ENCODE data around the gene CCDC51. TPM values are rescaled to one million over a fixed set of nuclear protein-coding genes. Genes with fewer than 3 reads are reported as not detected.

Gene CCDC51
- total and polyA plus RNA-seq, 2 donors (not counting 1 experiment from before 2014, with no cell fraction given), result 5.0 to 5.9 TPM

DNA sequence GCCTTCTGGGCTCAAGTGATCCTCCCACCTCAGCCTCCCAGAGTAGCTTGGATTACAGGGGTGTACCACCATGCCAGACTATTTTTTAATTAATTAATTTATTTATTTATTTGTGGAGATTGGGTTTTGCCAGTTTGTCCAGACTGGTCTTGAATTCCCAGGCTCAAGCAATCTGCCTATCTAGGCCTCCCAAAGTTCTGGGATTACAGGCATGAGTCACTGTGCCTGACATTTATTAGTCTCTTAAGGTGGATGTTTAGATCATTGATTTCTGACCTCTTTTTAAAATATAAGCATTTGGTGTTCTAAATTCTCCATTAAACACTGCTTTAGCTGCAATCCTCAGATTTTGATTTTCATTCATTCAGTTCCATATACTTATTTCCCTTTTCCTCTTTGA, 52.3 kb downstream of the CCDC51 start:
- H3K9me3 ChIP-seq (ENCODE audit: control extremely low read depth in 1 of 3, control insufficient read depth in 2 of 3, insufficient read depth in 1 of 3, low read length in 2 of 3), result peaks cover 0 to 1% (median 0%) of the 10 kb centered on the region in 3 donors
- Mint-ChIP-seq H3K27ac (no peak overlapping the region), H3K9me3 (ENCODE audit: insufficient read depth) (no peaks in the 10 kb centered on the region), H3K4me3 (no peak overlapping the region), H3K4me1 (no peaks in the 10 kb centered on the region), H3K27me3 (peaks cover 32% of the 10 kb centered on the region)
- H3K4me1 ChIP-seq (ENCODE audit: control insufficient read depth in 2 of 2, insufficient read depth in 2 of 2, low read length in 2 of 2), result no peaks in the 10 kb centered on the region
- no peak for DNase-seq
- H3K4me3 ChIP-seq (ENCODE audit: control extremely low read depth in 1 of 5, extremely low read depth in 1 of 5, insufficient read depth in 1 of 5, low read depth in 2 of 5, low read length in 4 of 5), result no peak overlapping the region
- no peaks in the 10 kb centered on the region for H3K79me2 ChIP-seq (ENCODE audit: control insufficient read depth, insufficient read depth, low read length)
- ChIA-PET CTCF (interaction anchor here (1.5 to 4.1 kb wide), 3 partner anchors 11 to 117 kb away, joined by 3 to 14 read pairs (median 3); no protein-coding TSS in a partner anchor), POLR2A (no interaction called here)
- no peak for ATAC-seq (ENCODE audit: low read depth)
- H3K36me3 ChIP-seq (replicated peaks in 1 of 2; ENCODE audit: control extremely low read depth in 1 of 2, control insufficient read depth in 1 of 2, extremely low read depth in 1 of 2, insufficient read depth in 2 of 2, low read length in 1 of 2), result no peaks in the 10 kb centered on the region
- H3K27ac ChIP-seq (ENCODE audit: low read length in 2 of 2), result no peak overlapping the region
- H3K9ac ChIP-seq (ENCODE audit: low read length), result no peak overlapping the region
- H4K20me1 ChIP-seq (ENCODE audit: control insufficient read depth, insufficient read depth, low read length, poor library complexity, severe bottlenecking), result no peaks in the 10 kb centered on the region
- H3K27me3 ChIP-seq (replicated peaks in 1 of 4; ENCODE audit: control extremely low read depth in 1 of 4, control insufficient read depth in 3 of 4, insufficient read depth in 4 of 4, low read length in 3 of 4), result no peaks in the 10 kb centered on the region
- H3K4me2 ChIP-seq (replicated peaks; ENCODE audit: low read depth, low read length, poor library complexity, severe bottlenecking), result no peak overlapping the region
- H2AFZ ChIP-seq (ENCODE audit: insufficient read depth, low read depth, low read length, poor library complexity, severe bottlenecking), result no peak overlapping the region
- TF ChIP-seq, protein P1, sequence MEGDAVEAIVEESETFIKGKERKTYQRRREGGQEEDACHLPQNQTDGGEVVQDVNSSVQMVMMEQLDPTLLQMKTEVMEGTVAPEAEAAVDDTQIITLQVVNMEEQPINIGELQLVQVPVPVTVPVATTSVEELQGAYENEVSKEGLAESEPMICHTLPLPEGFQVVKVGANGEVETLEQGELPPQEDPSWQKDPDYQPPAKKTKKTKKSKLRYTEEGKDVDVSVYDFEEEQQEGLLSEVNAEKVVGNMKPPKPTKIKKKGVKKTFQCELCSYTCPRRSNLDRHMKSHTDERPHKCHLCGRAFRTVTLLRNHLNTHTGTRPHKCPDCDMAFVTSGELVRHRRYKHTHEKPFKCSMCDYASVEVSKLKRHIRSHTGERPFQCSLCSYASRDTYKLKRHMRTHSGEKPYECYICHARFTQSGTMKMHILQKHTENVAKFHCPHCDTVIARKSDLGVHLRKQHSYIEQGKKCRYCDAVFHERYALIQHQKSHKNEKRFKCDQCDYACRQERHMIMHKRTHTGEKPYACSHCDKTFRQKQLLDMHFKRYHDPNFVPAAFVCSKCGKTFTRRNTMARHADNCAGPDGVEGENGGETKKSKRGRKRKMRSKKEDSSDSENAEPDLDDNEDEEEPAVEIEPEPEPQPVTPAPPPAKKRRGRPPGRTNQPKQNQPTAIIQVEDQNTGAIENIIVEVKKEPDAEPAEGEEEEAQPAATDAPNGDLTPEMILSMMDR (IDR thresholded peaks at IDR 0.05), result no peak
- no peak for TF ChIP-seq EZH2 (IDR thresholded peaks at IDR 0.05; ENCODE audit: borderline replicate concordance, insufficient read depth, low read depth, low read length, poor library complexity, severe bottlenecking)
- intact Hi-C loops (cut with micrococcal nuclease), result no loop called here

Other genes with a start within 250 kb of the CCDC51 start
- not detected in 2 replicates for gene CAMP, start 216.6 kb downstream of the CCDC51 start, total RNA-seq
- gene CAMP, start 216.6 kb downstream of the CCDC51 start, polyA plus RNA-seq, result 0.22 and 0.30 TPM in 2 replicates
- gene ZNF589, start 199.0 kb downstream of the CCDC51 start, total RNA-seq, result 29.8 and 34.7 TPM in 2 replicates
- gene ZNF589, start 199.0 kb downstream of the CCDC51 start, polyA plus RNA-seq, result 36.1 and 36.8 TPM in 2 replicates
- 48.9 and 52.4 TPM in 2 replicates for gene NME6, start 138.8 kb downstream of the CCDC51 start, total RNA-seq
- 14.4 and 17.9 TPM in 2 replicates for gene NME6, start 138.8 kb downstream of the CCDC51 start, polyA plus RNA-seq
- gene SPINK8, start 106.5 kb downstream of the CCDC51 start, total RNA-seq, result not detected in 2 replicates
- gene SPINK8, start 106.5 kb downstream of the CCDC51 start, polyA plus RNA-seq, result not detected in 2 replicates
- not detected in 2 replicates for gene FBXW12, start 67.9 kb downstream of the CCDC51 start, total RNA-seq
- gene FBXW12, start 67.9 kb downstream of the CCDC51 start, polyA plus RNA-seq, result not detected in 2 replicates
- gene PLXNB1, start 10.0 kb downstream of the CCDC51 start, total RNA-seq, result 3.9 and 5.0 TPM in 2 replicates
- gene PLXNB1, start 10.0 kb downstream of the CCDC51 start, polyA plus RNA-seq, result 0.95 and 1.6 TPM in 2 replicates
- 185 and 194 TPM in 2 replicates for gene TMA7, start 138 bp upstream of the CCDC51 start, total RNA-seq
- 169 and 191 TPM in 2 replicates for gene TMA7, start 138 bp upstream of the CCDC51 start, polyA plus RNA-seq
- 11.6 and 14.3 TPM in 2 replicates for gene ATRIP, start 6.6 kb upstream of the CCDC51 start, total RNA-seq
- 10.5 and 12.6 TPM in 2 replicates for gene ATRIP, start 6.6 kb upstream of the CCDC51 start, polyA plus RNA-seq
- 145 and 147 TPM in 2 replicates for gene SHISA5, start 64.1 kb upstream of the CCDC51 start, total RNA-seq
- gene SHISA5, start 64.1 kb upstream of the CCDC51 start, polyA plus RNA-seq, result 133 and 183 TPM in 2 replicates
- 3.2 and 3.3 TPM in 2 replicates for gene PFKFB4, start 116.7 kb upstream of the CCDC51 start, total RNA-seq
- 1.3 and 1.7 TPM in 2 replicates for gene PFKFB4, start 116.7 kb upstream of the CCDC51 start, polyA plus RNA-seq
- not detected in 2 replicates for gene UCN2, start 123.7 kb upstream of the CCDC51 start, total RNA-seq
- not detected in 2 replicates for gene UCN2, start 123.7 kb upstream of the CCDC51 start, polyA plus RNA-seq
- gene COL7A1, start 155.2 kb upstream of the CCDC51 start, total RNA-seq, result 2.1 and 3.3 TPM in 2 replicates
- 0.75 and 2.9 TPM in 2 replicates for gene COL7A1, start 155.2 kb upstream of the CCDC51 start, polyA plus RNA-seq
- gene UQCRC1, start 169.5 kb upstream of the CCDC51 start, total RNA-seq, result 98.9 and 99.9 TPM in 2 replicates
- gene UQCRC1, start 169.5 kb upstream of the CCDC51 start, polyA plus RNA-seq, result 132 and 195 TPM in 2 replicates
- not detected in 2 replicates for gene TMEM89, start 181.7 kb upstream of the CCDC51 start, total RNA-seq
- gene TMEM89, start 181.7 kb upstream of the CCDC51 start, polyA plus RNA-seq, result not detected in 2 replicates
- 26.7 and 30.6 TPM in 2 replicates for gene SLC26A6, start 195.3 kb upstream of the CCDC51 start, total RNA-seq
- gene SLC26A6, start 195.3 kb upstream of the CCDC51 start, polyA plus RNA-seq, result 22.5 and 24.0 TPM in 2 replicates
- 2.5 and 2.8 TPM in 2 replicates for gene CELSR3, start 222.8 kb upstream of the CCDC51 start, total RNA-seq
- gene CELSR3, start 222.8 kb upstream of the CCDC51 start, polyA plus RNA-seq, result 1.2 and 2.4 TPM in 2 replicates
- gene NCKIPSD, start 245.8 kb upstream of the CCDC51 start, total RNA-seq, result 19.1 and 19.7 TPM in 2 replicates
- gene NCKIPSD, start 245.8 kb upstream of the CCDC51 start, polyA plus RNA-seq, result 14.6 and 24.6 TPM in 2 replicates

All from B cell (primary cell).